GM21619 (cell line): ENCODE data around the gene MTREX.

Experiments
- ATAC-seq: cut with Tn5 transposase; IDR thresholded peaks from one replicate; pipeline ENCODE4 v1.9.1; 2021; ENCODE audit not compliant: unreplicated experiment

Gene MTREX

GRCh38 chr5:55324815-55325418, 17.1 kb downstream of the MTREX start:
- no peak for ATAC-seq

- no peak for ATAC-seq
Measured at GRCh38 chr5:55325621-55326020, 17.8 kb downstream of the MTREX start.

GRCh38 chr5:55327281-55327680, 19.5 kb downstream of the MTREX start:
- ATAC-seq, result no peak

GRCh38 chr5:55331321-55331720, 23.5 kb downstream of the MTREX start:
- no peak for ATAC-seq

- ATAC-seq, result no peak
Measured at GRCh38 chr5:55333017-55333416, 25.2 kb downstream of the MTREX start.

- ATAC-seq, result no peak
Measured at GRCh38 chr5:55333811-55334210, 26.0 kb downstream of the MTREX start.

- ATAC-seq, result no peak
Measured at GRCh38 chr5:55338092-55338613, 30.4 kb downstream of the MTREX start.

GRCh38 chr5:55338810-55339243, 31.0 kb downstream of the MTREX start:
- ATAC-seq, result peak; percentile 73

- ATAC-seq, result no peak
Measured at GRCh38 chr5:55343107-55343506, 35.3 kb downstream of the MTREX start.

GRCh38 chr5:55343609-55344008, 35.8 kb downstream of the MTREX start:
- ATAC-seq, result no peak

- no peak for ATAC-seq
Measured at GRCh38 chr5:55344392-55344992, 36.7 kb downstream of the MTREX start.

GRCh38 chr5:55345327-55345726, 37.5 kb downstream of the MTREX start:
- ATAC-seq, result no peak

GRCh38 chr5:55347786-55348185, 40.0 kb downstream of the MTREX start:
- no peak for ATAC-seq

GRCh38 chr5:55350754-55351153, 43.0 kb downstream of the MTREX start:
- no peak for ATAC-seq

GRCh38 chr5:55356896-55357295, 49.1 kb downstream of the MTREX start:
- no peak for ATAC-seq

- no peak for ATAC-seq
Measured at GRCh38 chr5:55360190-55360589, 52.4 kb downstream of the MTREX start.

- ATAC-seq, result no peak
Measured at GRCh38 chr5:55363856-55364255, 56.1 kb downstream of the MTREX start.

- ATAC-seq, result peak; percentile 93
Measured at GRCh38 chr5:55364537-55365055, 56.8 kb downstream of the MTREX start.

- ATAC-seq, result peak; percentile 60
Measured at GRCh38 chr5:55370291-55370925, 62.6 kb downstream of the MTREX start.

GRCh38 chr5:55371145-55371544, 63.4 kb downstream of the MTREX start:
- no peak for ATAC-seq

- no peak for ATAC-seq
Measured at GRCh38 chr5:55372130-55372925, 64.5 kb downstream of the MTREX start.
